Natural killer cell (primary cell): Measurements from ENCODE around the gene SYPL2. TPM values are rescaled to one million over a fixed set of nuclear protein-coding genes. Genes with fewer than 3 reads are reported as not detected.

ENCODE experiments used
- ATAC-seq, 3 donors: fragments of 150-1000 bp in 2 of 3; fragments of 200-7000 bp in 1 of 3; cut with Tn5 transposase; 1 replicate in 1 of 3; 2 replicates in 2 of 3; pipeline ENCODE4 v1.10.0; 2021; ENCODE audit warnings: mild to moderate bottlenecking in 2 of 3, moderate library complexity in 2 of 3
- DNase-seq, 2 donors: peaks; one replicate each; pipeline versions ENCODE4 v3.0.0 to v3.0.0-alpha.2; 2013 to 2021; ENCODE audit warnings: mixed read lengths in 1 of 2
- H3K27ac ChIP-seq: one replicate; pipeline ENCODE4 v1.5.1; 2013; ENCODE audit warnings: mild to moderate bottlenecking, low read length
- H3K27me3 ChIP-seq: one replicate; pipeline ENCODE4 v1.6.1; 2013; ENCODE audit warnings: low read length; ENCODE audit not compliant: control insufficient read depth, insufficient read depth
- H3K36me3 ChIP-seq: one replicate; pipeline ENCODE4 v1.6.1; 2013; ENCODE audit warnings: low read length; ENCODE audit not compliant: control insufficient read depth, insufficient read depth
- H3K4me1 ChIP-seq: one replicate; pipeline ENCODE4 v1.6.1; 2013; ENCODE audit warnings: low read length; ENCODE audit not compliant: control insufficient read depth, insufficient read depth
- H3K4me3 ChIP-seq: one replicate; pipeline ENCODE4 v1.5.1; 2013; ENCODE audit warnings: low read length
- H3K9me3 ChIP-seq: one replicate; pipeline ENCODE4 v1.6.1; 2013; ENCODE audit warnings: low read length; ENCODE audit not compliant: control insufficient read depth, insufficient read depth
- H3K27ac Mint-ChIP-seq, 2 donors: one replicate each; pipeline ENCODE4 v1.8.0; 2022; ENCODE audit warnings: mild to moderate bottlenecking in 2 of 2, mixed read lengths in 2 of 2, moderate library complexity in 1 of 2
- H3K27me3 Mint-ChIP-seq, 2 donors: one replicate each; pipeline ENCODE4 v1.8.0; 2022; ENCODE audit warnings: low read depth in 2 of 2, mixed read lengths in 2 of 2
- H3K36me3 Mint-ChIP-seq: one replicate; pipeline ENCODE4 v1.8.0; 2022; ENCODE audit warnings: mixed read lengths
- H3K4me1 Mint-ChIP-seq, 2 donors: one replicate each; pipeline ENCODE4 v1.8.0; 2022; ENCODE audit warnings: mixed read lengths in 2 of 2
- H3K4me3 Mint-ChIP-seq: one replicate; pipeline ENCODE4 v1.8.0; 2022; ENCODE audit warnings: mild to moderate bottlenecking, moderate library complexity, mixed read lengths
- H3K9me3 Mint-ChIP-seq, 2 donors: one replicate each; pipeline ENCODE4 v1.8.0; 2022; ENCODE audit warnings: mixed read lengths in 2 of 2
- WGBS: methylation state at CpG from one replicate; pipeline ENCODE4 v1.1.7; 2013; ENCODE audit warnings: missing lambda C conversion rate; ENCODE audit not compliant: insufficient coverage; 5-methylcytosine and 5-hydroxymethylcytosine counted together
- intact Hi-C: fragments of 100-400 bp; cut with micrococcal nuclease; formaldehyde crosslinking; loops from one replicate; pipeline ENCODE4 v1.14.2; 2022
- total RNA-seq, 4 donors: library from RNA; stranded (reverse); fragments of 120-200 nt in 1 of 4; gene quantifications; one replicate each; pipeline versions ENCODE4 v1.2.3 to v1.2.4, GENCODE V29; 2013 to 2022
- TF ChIP-seq, protein P1 (sequence below): fragments of 200-600 bp; IDR thresholded peaks from one replicate; pipeline ENCODE4 v1.8.0; 2022; ENCODE audit warnings: antibody characterized with exemption

Gene SYPL2
- total RNA-seq, 3 donors from 2014 or later (not counting 1 experiment from before 2014, with no cell fraction given), result not detected

DNA sequence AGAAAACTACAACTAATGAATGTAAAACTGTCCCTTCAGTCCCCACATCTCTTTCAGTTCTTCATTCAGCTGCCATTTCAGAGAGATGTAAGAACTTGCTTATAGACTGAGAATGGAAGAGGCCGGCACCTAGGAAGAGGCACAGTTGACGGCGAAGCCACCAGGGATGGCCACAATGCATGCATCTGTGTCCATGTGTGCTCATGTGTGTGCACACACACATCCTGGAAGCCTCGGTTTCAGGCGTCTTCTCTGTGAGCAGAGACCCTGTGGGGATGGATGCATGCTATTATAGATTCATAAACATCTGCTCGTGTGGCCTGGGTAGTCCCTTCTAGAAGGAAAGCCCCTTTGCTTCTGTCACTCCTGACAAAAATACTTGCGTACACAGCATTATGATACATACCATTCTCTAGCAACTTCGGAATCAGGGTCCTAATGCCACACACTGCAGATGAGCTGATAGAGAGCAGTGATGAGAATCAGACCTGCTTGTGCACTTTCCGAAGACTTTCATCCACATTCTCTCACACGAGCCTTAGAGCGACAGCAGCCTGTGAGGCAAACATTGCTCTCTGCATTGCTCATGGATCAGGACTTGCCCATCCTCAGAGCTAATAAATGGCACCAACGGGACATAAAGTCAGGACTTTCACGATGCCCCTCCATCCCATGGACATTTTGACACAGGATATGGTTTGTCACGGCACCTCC is 60.9 kb downstream of the SYPL2 start:
- H3K4me3 ChIP-seq, result no peak overlapping the region
- H3K4me3 Mint-ChIP-seq, result no peak overlapping the region
- peaks cover 6% of the 10 kb centered on the region for H3K4me1 ChIP-seq
- H3K27me3 Mint-ChIP-seq, result peaks cover 8 to 9% of the 10 kb centered on the region in 2 donors
- H3K27ac Mint-ChIP-seq, result no peak overlapping the region
- no peaks in the 10 kb centered on the region for H3K36me3 ChIP-seq
- DNase-seq (no peak), ATAC-seq (no peak)
- no peaks in the 10 kb centered on the region for H3K9me3 ChIP-seq
- H3K27ac ChIP-seq, result no peak overlapping the region
- TF ChIP-seq, protein P1, sequence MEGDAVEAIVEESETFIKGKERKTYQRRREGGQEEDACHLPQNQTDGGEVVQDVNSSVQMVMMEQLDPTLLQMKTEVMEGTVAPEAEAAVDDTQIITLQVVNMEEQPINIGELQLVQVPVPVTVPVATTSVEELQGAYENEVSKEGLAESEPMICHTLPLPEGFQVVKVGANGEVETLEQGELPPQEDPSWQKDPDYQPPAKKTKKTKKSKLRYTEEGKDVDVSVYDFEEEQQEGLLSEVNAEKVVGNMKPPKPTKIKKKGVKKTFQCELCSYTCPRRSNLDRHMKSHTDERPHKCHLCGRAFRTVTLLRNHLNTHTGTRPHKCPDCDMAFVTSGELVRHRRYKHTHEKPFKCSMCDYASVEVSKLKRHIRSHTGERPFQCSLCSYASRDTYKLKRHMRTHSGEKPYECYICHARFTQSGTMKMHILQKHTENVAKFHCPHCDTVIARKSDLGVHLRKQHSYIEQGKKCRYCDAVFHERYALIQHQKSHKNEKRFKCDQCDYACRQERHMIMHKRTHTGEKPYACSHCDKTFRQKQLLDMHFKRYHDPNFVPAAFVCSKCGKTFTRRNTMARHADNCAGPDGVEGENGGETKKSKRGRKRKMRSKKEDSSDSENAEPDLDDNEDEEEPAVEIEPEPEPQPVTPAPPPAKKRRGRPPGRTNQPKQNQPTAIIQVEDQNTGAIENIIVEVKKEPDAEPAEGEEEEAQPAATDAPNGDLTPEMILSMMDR, result no peak
- no peaks in the 10 kb centered on the region for H3K9me3 Mint-ChIP-seq
- H3K4me1 Mint-ChIP-seq, result peaks cover 2 to 9% of the 10 kb centered on the region in 2 donors
- intact Hi-C loops, result no loop called here
- WGBS, result 81% methylated on average over 14 of the region's 14 CpGs
- no peaks in the 10 kb centered on the region for H3K36me3 Mint-ChIP-seq
- H3K27me3 ChIP-seq, result no peaks in the 10 kb centered on the region

DNA sequence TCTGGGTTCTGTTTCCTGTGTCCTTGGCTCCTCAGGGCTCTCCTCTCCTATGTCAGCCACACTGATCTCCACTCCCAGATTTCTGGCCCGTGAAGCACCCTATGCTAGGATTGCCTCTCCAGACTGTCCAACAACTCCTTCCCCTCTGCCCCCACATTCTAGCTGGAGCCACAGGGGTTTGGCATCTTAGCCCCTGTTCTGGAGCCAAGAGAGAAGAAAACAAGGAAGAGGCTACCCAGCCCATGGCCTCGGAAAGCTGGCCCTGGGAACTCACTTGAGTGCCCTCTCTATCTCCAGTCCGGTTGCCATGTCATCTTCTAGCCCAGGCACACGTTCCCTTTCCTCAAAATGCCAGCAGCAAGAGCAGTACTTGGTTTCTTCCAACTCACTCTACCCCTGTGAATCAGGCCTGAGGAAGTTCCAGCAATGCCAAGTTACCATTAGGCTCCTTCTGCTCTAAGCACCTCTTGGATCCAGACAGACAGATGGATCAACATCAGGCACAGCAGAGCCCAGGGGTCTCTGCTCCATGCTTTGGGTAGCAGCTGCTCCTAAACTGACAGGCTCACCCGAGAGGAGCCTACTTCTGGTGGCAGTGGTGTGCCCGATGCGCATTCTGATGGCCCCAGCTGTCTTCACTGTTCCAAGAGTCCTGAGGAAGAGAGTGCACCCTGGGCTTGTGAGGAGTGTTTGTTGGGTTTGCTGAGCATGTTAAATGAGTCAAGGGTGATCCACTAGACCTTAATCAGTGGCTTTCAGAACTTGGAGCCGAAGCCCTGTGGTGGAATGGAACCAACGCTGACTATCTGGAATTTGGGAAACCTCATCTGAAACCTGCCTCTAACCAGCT is 61.7 kb downstream of the SYPL2 start:
- ATAC-seq (no peak), DNase-seq (no peak)
- Histone ChIP-seq H3K4me3 (no peak overlapping the region), H3K36me3 (no peaks in the 10 kb centered on the region), H3K27ac (no peak overlapping the region), H3K4me1 (peaks cover 14% of the 10 kb centered on the region), H3K27me3 (no peaks in the 10 kb centered on the region), H3K9me3 (no peaks in the 10 kb centered on the region)
- Mint-ChIP-seq H3K4me3 (no peak overlapping the region), H3K27ac (no peak overlapping the region), H3K36me3 (no peaks in the 10 kb centered on the region), H3K4me1 (peaks cover 7 to 16% of the 10 kb centered on the region in 2 donors), H3K9me3 (no peaks in the 10 kb centered on the region), H3K27me3 (peaks cover 1 to 4% of the 10 kb centered on the region in 2 donors)
- TF ChIP-seq, protein P1, result no peak
- intact Hi-C loops, result no loop called here
- 86% methylated on average over 9 of the region's 9 CpGs for WGBS

DNA sequence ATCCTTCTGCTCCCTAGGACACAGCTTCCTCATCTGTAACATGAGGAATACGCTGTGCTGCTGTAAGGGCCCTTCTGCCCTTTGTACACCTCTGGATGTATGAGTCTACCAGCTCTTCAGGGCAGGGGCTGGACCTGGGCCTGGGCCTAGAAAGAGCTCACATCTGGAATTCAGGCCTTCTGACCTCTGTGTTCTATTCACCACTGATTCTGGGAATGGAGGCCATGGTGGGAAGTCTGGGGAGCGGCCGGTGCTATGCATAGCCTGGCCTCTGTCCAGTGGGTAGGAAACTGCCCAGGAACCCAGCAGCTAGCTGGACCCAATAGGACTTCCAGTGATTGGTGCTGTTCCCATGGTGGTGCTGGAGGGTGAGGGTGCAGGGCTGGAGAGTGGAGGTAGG is 62.4 kb downstream of the SYPL2 start:
- H3K4me3 Mint-ChIP-seq, result no peak overlapping the region
- intact Hi-C loops, result no loop called here
- H3K4me1 Mint-ChIP-seq, result peaks cover 7 to 16% of the 10 kb centered on the region in 2 donors
- H3K27ac Mint-ChIP-seq, result no peak overlapping the region
- Histone ChIP-seq H3K4me1 (peaks cover 14% of the 10 kb centered on the region), H3K27ac (no peak overlapping the region), H3K36me3 (no peaks in the 10 kb centered on the region), H3K27me3 (no peaks in the 10 kb centered on the region), H3K9me3 (no peaks in the 10 kb centered on the region), H3K4me3 (no peak overlapping the region)
- ATAC-seq, result no peak
- H3K27me3 Mint-ChIP-seq, result peaks cover 0 to 4% of the 10 kb centered on the region in 2 donors
- TF ChIP-seq, protein P1, result no peak
- no peaks in the 10 kb centered on the region for H3K9me3 Mint-ChIP-seq
- no peak for DNase-seq
- H3K36me3 Mint-ChIP-seq, result no peaks in the 10 kb centered on the region
- WGBS, result 98% methylated on average over 3 of the region's 3 CpGs
